ENCODE results near the gene THOP1.

Gene THOP1

DNA sequence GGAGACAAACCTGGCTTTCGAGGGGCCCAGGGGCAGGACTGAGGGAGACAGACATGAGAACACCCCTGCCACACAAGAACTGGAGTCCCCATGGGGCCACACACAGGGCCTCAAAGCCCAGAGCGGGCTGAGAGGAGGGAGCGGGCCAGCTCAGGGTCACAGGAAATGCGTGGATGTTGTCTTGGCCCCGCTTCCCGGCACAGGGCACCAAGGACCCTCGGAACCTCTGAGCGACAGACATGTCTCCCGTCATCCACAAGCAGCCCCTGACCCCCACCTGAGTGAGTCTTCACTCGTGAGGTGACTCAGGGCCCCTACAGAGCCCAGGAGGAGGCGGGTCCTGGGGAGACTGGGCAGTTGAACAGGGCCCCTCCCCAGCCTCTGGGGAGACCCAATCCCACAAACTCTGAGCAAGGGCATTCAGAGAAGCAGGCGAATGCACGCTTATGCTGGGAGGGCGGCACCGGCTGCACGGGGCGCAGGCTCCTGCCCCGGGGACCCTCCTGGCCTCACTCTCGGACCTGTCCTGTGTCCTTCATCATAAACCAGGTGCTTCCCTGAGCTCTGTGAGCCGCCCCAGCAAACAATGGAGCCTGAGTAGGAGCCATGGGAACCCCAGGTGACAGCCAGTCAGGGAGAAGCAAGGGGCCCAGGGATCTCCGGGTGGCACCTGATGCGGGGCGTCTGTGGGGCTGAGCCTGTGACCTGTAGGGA is 22.4 kb upstream of the THOP1 start:
- no peak for DNase-seq

DNA sequence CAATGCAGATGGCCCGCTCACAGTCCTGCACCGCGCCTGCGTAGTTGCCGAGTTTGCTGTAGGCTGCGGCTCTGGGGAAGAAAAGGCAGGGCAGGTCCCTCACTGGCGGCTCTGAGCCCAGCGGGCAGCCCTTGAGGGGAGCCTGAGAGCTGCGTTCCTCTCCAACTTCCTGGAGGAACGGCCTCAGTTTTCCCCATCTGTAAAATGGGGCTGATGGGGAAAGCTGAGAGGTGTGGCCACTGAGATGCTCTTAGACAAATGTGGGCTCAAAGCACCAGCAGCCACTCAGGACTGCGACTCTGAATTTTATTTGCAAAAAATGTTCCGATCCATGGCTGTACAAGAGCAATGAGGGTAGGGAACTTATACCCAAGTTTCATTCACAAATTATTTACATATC is 21.6 kb upstream of the THOP1 start:
- no peak for DNase-seq

DNA sequence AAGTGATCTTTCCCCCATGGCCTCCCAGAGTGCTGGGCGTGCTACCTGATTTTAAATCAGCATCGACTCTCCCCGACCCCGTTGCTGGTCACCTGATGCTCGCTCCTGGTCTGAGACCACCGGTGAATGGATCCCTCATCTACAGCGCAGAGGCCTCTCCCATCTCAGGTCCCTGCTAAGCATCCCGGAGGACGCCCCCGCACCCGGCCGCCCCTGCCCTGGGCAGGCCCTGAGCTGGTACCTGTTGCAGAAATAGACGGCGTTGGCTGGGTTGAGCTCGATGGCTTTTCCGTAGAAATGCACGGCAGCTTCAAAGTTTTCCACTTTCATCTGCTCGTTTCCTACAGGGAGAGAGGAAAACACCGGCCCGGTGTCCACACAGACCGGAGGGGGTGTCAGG is 20.4 kb upstream of the THOP1 start:
- no peak for DNase-seq

DNA sequence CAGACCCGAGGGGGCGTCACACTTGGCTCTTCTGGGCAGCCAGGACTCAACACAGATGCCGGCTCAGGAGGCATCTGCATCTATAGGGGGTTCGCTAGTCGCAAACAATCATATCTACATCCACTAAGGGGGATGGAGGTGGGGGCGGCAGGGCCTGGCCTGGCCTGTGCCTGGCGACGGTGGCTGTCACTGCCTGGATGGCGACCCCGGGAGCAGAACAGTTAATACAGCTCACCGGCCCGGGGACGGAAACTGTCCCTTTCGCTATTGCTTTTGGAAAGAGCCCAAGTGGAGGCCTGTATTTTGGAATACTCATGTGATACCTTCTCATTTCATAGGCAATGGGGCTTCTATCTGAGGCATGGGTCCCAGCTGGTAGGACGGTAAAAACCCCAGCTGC is 19.9 kb upstream of the THOP1 start:
- DNase-seq, result no peak

DNA sequence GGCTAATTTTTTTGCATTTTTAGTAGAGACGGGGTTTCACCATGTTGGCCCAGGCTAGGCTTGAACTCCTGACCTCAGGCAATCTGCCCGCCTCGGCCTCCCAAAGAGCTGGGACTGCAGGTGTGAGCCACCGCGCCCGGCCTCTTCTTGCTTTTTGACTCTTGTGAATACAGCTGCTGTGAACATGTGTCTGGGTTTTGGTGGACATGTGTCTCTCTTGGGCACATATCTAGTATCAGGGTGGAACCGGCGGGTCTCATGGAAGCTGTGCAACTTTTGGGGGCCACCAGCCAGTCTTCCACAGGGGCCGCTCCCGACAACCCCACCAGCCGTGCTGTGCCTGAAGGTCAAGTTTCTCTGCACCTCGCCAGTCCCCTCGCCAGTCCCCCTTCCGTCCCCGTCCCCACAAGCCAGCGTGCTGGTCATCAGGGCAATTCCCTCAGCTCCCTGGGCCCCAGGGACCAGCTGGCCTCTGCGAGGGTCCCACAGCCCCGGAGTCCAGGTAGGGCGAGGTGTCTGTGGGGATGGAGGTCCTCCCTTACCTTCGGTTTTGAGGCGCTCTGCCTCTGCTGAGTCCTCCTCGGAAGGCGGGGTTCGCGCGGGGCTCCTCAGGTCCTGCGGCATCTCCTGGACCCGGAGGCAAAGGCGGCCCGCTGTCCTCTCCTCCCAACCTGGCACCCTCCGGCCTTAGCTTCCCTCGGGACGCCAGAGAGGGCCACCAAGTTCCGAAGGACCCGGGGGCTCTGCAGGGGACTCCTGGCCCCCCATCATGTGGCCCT is 18.5 kb upstream of the THOP1 start:
- no peak for DNase-seq

DNA sequence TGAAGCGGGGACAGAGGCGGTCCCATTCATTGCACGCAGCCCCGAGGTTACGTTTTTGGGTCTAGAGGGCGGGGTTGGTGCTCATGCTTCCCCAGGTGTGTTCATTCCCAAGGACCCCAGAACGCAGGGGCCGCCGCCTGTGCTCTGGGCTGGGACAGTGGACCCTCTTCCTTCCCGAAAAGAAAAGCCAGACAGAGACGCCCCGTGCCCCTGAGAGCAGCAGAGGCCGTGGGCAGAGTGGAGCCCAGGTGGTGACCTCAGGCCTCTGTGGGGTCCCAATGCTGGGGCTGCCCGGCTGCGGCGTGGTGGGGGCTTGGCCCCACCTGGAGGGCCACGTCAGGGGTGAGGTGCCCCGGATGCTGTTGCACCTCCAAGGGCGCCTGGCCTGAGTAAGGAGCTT is 17.6 kb upstream of the THOP1 start:
- no peak for DNase-seq

DNA sequence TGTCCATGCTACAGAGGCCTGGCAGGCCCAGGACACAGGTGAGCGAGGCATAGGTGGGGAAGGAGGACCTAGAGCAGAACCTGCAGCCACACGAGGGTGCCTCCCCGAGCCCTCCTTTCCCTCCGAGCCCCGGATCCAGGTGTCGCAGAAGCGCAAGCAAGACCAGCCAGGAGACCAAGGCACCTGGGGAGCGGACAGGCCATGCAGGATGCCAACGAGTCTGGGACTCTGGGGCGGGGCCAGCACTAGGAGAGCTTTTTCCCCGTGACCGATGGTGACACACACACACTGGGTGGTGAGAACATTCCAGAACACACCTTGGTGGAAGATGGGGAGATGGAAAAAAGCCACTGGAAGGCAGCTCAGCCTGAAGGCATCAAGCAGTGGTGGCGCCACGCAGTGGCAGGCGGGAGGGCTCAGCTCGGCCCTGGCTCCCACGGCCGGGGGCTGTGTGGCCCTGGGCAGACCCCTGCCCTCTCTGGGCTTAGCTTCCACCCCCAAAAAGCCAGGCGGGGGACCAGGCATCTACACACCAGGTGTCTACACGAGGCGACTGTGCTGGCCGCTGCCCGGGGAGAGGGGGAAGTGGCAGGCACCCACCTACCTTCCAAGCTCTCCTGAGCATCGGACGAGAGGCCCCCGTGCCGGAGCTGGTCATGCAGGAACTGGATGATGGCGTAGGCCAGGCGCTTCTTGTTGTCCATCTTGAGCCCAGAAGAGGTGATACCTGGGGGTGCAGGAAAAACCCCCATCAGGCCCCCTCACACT is 16.8 kb upstream of the THOP1 start:
- DNase-seq, result no peak

DNA sequence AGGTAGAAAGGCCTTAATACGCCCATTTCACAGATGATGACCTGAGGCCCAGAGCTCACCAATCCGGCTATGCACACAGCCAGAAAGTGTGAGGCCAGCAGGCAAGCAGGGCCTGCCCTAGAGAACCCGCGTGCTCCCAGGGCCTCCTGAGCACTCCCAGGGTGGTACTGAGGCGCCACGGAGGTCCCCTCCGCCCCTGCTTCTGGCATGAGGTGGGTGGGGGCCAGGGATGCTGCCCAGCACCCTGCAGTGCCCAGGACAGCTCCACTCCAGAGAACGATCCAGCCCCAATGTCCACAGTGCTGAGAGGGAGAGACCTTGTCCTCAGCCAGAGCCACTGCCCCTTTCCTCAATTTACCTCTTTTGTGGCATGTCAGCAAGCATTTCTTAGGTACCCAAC is 16.1 kb upstream of the THOP1 start:
- no peak for DNase-seq

DNA sequence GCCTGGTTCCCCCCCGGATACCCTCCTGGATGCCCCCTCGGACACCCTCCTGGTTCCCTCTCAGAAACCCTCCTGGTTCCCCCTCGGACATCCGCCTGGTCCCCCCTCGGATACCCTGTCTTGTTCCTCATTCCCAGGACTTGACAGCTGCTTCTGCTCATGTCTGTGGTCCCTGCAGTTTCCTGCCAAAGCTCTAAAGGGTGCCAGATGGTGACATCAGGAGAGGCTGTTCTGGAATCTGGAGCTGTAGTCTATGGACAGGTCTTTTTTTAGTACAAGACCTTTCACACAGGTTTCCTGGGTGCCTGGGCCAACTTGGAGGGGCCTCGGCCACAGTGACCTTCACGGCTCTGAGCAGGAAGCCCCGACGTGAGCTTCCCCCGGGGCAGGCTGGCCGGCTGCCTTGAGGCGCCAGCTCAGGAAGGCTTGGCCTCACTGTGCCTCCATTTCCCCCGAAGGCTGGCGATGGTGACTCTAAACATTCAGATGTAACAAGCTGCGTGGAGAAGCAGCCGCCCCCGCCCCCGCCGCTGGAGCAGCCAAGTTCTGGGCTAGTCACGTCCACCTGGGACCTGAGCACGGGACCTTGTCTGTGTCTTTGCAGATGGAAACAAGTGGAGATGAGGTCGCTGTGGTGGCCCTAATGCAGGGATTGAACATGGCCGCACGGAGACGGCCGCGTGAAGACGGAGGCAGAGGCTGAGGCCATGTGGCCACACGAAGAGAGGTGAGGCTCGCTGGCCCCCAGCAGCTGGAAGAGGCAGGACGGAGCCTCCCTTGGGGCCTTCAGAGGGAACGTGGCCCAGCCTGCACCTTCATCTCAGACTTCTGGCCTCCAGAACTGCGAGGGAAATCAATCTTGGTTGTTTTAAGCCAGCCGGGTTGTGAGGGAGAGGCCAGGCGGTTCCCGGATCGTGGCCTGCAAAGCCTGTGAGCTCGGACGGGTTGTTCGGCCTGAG is 15.0 kb upstream of the THOP1 start:
- DNase-seq, result no peak

DNA sequence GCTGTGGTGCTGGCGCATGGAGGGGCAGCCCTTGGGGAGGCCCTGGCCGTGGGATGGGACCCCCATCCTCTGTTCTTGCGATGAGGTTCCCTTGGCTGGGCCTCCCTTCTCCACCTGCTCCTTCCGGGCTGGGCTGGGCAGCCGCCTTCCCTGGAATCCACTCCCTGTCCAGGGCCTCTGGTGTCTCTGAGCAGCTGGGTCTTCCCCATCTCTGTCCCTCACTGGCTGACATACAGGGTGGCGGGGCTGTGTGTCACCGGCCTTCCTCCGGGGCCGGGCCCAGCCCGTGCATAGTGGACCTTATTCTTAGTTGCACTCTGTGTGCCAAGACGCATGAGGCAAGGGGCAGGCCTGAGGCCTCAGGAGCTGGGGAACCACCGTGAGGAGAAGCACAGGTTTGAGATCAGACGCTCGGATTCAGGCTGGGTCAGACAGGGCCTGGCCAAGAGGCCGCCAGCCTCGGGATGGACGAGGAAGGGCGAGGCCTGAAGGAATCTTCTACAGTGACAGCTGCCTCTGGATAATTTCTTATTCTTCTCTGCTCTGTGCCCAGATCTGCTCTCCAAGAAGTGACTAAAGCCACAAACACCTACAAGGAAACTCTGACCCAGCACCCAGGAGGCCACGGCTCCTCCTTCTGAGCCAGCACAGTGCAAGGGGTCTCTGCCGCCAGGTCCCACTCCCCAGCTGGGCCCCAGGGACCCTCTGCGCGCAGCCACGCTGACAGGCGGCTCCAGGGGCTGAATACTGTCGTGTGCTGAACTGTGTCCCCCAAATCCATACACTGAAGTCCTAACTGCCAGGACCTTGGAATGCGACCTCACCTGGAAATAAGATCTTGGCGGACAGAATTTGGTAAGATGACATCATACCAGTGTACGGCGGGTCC is 13.3 kb upstream of the THOP1 start:
- no peak for DNase-seq

DNA sequence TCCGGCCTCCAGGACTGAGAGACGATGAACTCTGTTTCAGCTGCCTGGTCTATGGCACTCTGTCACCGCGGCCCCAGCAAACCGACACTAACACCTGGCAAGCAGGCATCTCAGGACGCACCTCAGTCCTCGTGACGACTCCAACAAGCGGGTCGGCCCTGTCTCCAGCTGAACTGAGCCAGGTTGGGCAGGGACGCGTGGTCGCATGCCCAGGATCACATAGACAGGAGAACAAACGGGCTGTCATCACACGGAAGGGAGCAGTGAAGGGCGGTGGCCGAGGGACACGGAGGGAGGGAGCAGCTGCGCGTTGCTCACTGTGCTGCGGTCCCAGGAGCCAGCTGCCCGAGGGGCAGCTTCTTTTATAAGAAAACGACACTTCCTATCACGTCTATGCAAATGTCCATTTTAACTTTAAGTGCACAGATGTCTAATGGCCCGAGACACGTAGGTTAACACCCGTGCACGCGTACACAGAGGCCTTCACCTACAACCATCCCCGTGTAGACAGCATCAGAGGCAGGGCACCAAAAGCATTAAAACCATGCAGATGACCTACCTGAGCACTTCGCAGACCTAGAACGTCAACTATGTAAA is 11.1 kb upstream of the THOP1 start:
- no peak for DNase-seq

DNA sequence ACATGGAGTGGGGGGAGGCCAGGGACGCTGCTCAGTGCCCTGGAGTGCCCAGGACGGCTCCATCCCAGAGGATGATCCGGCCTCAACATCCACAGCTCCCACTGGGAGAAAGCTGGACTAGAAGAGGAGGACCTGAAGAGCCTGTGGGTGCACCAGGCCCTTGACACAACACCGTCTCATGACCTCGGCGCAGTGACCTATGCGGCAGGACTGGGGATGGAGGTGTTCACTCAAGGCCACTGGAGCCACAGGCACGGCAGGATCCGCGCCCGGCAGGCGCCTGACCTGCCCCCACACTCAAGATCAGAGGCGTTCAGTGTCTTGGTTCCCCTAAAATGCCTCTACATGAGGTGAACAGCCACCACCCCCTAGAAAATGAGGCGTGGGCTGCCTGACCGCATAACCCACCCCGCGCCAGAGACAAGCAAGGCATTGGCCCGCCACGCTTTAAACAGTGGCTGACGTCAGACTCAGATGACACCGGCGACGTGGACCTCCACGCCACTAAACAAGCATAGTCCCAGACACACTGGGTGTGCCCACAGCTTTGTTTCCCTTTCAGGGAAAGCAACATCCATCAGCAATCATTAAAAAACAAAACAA is 10.2 kb upstream of the THOP1 start:
- DNase-seq, result no peak

DNA sequence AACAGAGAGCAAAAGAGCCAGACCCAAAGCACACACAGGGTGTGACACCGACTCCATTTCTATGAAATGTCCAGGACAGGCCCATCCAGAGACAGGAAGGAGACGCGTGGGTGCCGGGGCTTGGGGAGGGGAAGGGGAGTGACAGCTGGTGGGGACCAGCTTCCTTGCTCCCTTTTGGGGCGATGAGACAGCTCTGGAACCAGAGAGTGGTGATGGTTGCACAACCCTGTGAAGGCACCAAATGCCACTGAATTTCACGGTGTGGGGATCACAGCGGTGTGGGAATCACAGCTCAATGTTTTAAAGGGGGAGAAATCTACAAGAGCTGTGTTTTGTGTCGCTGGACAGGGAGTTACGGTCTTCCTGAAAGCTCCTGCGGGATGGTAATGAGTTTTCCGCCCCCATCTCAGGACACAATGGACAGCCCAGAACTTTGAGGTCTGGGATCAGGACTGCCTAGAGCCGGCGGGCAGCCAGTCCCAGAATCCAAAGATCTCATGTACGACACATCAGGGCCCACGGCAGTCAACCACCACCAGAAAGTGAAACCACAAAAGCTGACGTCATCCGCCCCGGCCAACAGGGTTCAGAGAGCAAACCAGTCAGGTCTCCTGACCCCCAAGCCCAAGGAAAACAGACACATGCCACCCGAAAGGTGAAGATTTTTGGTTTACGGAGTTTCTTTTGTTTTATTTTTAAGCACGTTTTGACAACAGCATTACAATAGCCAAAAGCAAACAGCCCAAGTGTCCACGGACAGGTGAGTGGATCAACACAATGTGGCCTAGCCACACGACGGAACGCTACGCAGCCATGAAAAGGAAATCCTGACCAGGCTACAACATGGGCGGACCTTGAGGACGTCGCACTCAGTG is 9.5 kb upstream of the THOP1 start:
- no peak for DNase-seq

DNA sequence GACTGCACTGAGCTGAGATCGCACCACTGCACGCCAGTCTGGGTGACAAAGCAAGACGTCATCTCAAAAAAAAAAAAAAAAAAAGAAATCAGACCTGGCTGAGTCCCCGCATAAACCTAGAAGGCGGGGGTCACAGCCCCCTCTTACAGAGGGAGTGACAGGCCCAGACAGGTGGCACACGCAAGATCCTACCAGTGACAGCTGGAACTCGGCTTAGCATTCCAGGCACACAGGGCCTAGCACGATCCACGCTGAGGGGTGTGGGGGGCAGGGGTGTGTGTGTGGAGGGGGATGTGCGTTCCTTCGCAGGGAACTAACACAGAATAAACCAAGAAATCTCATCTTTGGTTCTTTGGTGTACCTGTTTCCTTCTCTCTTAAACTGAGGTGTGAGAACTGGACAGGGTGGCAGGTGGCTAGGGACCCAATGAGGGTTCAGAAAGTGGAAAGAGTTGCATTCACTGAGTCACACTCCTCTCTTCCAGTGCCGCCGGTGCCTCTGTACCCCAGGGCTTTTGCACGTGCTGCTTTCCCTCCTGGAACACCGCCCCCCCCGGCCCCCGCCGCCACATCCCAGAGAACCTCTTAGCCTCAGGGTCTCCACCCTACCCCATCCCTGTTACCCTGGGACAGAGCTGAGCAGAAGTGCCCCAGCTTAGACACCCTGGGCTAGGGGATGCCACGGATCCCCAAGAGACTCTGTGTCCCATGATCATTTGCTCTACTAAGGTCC is 7.2 kb upstream of the THOP1 start:
- no peak for DNase-seq

DNA sequence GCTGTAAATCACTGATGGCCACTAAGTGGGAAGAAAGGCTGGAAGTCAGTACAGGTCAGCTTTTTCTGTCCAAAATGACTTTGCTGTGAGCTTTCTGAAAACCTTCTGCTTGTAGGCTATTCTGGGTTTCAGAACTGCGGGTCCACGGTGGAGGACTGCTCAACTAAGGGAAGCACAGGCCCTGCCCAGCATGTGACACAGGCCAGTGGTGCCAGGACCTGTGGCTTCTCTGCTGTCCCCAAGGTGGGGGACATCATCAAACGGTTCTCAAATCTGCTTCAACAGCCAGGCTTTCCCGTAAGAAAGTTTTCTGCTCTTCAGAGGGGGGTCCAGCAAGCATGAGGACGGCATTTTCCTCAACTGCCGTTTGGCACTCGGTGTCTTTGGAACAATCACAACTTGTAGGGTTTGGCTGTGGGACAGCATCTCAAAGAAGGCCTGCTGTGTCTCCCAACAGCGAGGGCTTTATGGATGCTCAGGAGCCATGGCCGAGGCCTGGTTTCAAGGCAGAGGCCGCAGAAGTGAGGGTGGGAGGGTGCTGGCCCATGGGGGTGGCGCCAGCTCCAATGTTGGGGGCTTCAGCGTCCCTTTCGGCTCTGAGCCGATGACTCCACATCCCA is 6.1 kb upstream of the THOP1 start:
- no peak for DNase-seq

DNA sequence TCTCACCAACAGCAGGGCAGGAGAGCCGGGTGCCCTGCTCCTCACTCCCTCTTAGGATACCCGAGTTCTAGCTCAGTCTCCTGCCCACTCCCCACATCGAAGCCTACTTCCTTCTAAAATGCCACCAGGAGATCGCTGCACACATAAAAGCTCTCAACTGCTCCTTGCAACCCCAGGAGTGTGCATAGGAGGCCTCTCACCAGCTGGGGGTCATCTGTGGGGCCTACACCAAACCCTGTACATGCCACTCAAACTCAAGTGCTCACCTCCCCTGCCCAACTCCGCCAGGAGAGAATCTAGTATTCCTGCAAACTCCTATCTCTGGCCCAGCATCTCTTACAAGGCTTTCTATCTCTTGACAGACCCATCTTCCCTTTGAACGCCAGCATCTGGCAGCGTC is 5.0 kb upstream of the THOP1 start:
- no peak for DNase-seq

DNA sequence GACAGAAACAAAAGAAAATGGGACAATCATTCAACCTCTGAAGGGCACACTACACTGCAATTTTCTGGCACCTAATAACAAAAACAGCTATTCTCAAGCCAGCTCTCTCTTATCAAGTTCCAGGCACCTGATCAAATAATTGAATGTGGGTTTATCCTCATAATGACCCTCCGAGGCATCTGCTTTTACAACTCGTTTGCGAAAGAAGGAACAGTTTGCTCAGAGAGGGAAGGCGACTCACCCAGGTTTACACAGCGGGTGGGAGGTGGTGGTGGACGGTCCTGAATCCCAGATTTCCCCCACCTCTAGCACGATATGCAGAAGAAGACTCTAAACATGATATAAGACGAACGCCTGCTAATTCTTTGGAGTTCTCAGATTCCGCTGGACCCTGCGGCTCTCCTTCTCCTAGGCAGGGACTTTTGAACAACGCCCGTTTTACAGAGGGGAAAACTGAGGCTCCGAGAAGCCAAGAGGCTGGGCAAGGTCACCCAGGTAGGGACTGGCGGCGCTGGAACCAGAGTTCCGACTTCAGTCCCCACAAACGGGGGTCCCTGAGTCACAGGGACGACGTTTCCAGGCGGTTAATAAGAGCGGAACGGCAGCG is 2.9 kb upstream of the THOP1 start:
- no peak for DNase-seq
